ENCODE data around the gene LANCL2. TPM values are rescaled to one million over a fixed set of nuclear protein-coding genes. Genes with fewer than 3 reads are reported as not detected.

Gene LANCL2
- polyA plus RNA-seq, 1 experiment, result 26.8 TPM

DNA sequence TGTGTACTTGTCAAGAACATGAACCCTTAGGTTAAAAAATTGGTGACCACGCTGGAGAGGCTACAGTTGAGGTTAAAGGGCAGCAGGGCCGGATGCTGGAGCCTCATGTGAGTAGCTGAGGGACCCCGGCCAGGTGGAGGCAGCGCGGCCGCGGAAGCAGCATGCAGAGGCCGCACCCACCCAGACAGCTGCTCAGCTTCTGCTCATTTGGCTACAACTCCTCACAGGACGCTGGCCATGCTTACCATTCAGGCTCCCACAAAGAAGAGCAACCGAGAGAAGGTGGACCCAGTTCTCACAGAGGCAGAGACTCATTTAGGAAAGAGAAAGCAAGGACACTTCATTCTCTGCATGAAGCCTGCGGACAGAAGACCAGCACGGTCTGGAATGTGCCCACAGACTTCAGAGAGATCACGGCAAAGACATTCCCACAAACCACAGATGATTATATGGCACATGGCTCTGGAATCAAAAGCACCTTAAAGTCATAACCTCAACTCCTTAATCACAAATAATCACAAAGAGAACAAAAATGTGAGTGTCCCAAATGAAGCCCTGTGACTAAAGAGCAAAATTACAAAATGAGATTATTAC, 112.7 kb downstream of the LANCL2 start:
- TF ChIP-seq, protein P1, sequence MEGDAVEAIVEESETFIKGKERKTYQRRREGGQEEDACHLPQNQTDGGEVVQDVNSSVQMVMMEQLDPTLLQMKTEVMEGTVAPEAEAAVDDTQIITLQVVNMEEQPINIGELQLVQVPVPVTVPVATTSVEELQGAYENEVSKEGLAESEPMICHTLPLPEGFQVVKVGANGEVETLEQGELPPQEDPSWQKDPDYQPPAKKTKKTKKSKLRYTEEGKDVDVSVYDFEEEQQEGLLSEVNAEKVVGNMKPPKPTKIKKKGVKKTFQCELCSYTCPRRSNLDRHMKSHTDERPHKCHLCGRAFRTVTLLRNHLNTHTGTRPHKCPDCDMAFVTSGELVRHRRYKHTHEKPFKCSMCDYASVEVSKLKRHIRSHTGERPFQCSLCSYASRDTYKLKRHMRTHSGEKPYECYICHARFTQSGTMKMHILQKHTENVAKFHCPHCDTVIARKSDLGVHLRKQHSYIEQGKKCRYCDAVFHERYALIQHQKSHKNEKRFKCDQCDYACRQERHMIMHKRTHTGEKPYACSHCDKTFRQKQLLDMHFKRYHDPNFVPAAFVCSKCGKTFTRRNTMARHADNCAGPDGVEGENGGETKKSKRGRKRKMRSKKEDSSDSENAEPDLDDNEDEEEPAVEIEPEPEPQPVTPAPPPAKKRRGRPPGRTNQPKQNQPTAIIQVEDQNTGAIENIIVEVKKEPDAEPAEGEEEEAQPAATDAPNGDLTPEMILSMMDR (IDR thresholded peaks at IDR 0.05; ENCODE audit: insufficient read depth, low read depth, low read length), result no peak
- no peaks in the 10 kb centered on the region for H3K27me3 ChIP-seq (ENCODE audit: control insufficient read depth, insufficient read depth, low read length)
- peaks cover 5% of the 10 kb centered on the region; the same call in 1 of the 2 replicates for H3K36me3 ChIP-seq (ENCODE audit: control insufficient read depth, insufficient read depth, low read length)
- ChIA-PET POLR2A (no interaction called here), CTCF (no interaction called here)
- DNase-seq (ENCODE audit: low read depth), result peak; percentile 91
- no peak overlapping the region for H3K4me3 ChIP-seq (ENCODE audit: low read depth, low read length)

DNA sequence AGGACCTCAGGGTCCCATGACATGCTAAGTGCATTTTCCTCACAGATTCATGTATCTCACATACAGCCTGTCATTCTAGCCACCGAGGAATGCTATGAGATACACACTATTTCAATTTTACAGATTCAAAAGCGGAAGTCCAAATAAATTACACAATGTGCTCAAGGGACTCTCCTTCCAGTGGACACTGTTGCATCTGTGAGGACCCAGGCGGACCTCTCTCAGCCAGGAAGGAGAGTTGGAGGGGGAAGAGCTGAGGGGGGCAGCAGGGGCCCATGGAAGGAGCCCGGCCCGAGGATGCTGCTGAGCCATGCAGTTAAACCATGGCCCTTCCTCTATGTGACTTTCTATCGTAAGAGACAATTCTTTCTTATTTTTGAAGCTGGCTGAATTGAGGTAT, 113.6 kb downstream of the LANCL2 start:
- Histone ChIP-seq H3K27me3 (ENCODE audit: control insufficient read depth, insufficient read depth, low read length) (no peaks in the 10 kb centered on the region), H3K36me3 (ENCODE audit: control insufficient read depth, insufficient read depth, low read length) (peaks cover 5% of the 10 kb centered on the region; the same call in 1 of the 2 replicates), H3K4me3 (ENCODE audit: low read depth, low read length) (no peak overlapping the region)
- TF ChIP-seq, protein P1 (IDR thresholded peaks at IDR 0.05; ENCODE audit: insufficient read depth, low read depth, low read length), result no peak
- DNase-seq (ENCODE audit: low read depth), result no peak
- CTCF ChIA-PET, result no interaction called here
- POLR2A ChIA-PET, result no interaction called here

DNA sequence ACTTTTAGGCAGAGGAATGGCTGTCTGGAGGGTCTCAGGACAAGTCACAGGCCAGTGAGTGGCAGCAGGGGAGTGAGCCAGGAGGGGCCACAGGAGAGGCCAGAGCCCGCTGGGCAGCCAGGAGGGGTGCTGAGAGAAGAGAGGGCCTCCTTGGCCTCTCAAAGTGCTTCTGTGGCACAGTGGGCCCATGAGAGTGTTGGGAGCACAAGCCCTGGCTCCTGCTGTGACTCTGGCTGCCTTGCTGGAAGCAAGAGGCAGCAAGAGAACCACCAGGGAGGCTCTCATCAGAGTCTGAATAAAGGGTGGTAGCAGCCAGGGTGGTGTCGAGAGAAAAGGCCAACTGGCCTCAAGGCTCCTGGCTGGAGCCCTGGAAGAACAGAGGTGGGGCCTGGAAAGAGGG, 116.0 kb downstream of the LANCL2 start:
- DNase-seq (ENCODE audit: low read depth), result no peak
- peaks cover 3% of the 10 kb centered on the region; the same call in 1 of the 2 replicates for H3K36me3 ChIP-seq (ENCODE audit: control insufficient read depth, insufficient read depth, low read length)
- no peaks in the 10 kb centered on the region for H3K27me3 ChIP-seq (ENCODE audit: control insufficient read depth, insufficient read depth, low read length)
- ChIA-PET POLR2A (no interaction called here), CTCF (no interaction called here)
- no peak overlapping the region for H3K4me3 ChIP-seq (ENCODE audit: low read depth, low read length)
- TF ChIP-seq, protein P1 (IDR thresholded peaks at IDR 0.05; ENCODE audit: insufficient read depth, low read depth, low read length), result no peak

DNA sequence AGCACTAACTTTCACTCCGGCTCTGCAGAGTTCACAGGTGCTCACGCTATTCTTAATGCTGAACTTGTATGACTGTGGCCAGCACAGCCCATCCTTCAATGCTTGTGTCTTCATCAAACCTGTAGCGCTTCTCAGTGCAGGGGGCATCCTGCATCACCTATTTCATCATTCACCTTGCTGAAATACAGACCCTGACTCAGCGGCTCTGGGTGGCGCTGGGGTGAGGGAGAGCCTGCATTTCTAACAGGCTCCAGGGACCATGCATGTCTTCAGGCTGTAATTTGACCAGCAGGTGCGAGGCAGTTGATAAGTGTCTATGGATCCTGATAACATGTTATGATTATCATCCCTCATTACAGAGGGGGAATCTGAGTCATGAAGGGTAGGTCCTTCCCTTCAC, 117.9 kb downstream of the LANCL2 start:
- Histone ChIP-seq H3K27me3 (ENCODE audit: control insufficient read depth, insufficient read depth, low read length) (no peaks in the 10 kb centered on the region), H3K36me3 (ENCODE audit: control insufficient read depth, insufficient read depth, low read length) (peaks cover 4% of the 10 kb centered on the region; the same call in 1 of the 2 replicates), H3K4me3 (ENCODE audit: low read depth, low read length) (no peak overlapping the region)
- TF ChIP-seq, protein P1 (IDR thresholded peaks at IDR 0.05; ENCODE audit: insufficient read depth, low read depth, low read length), result no peak
- CTCF ChIA-PET, result no interaction called here
- POLR2A ChIA-PET, result no interaction called here
- DNase-seq (ENCODE audit: low read depth), result no peak

Other genes with a start within 250 kb of the LANCL2 start
- 81.9 and 83.7 TPM in 2 replicates for gene VOPP1, start 207.2 kb downstream of the LANCL2 start, polyA plus RNA-seq (2011; rRNA removed)